Measurements from ENCODE around the gene RMDN2. TPM values are rescaled to one million over a fixed set of nuclear protein-coding genes. Genes with fewer than 3 reads are reported as not detected.
"Not testable (repeated sequence)": the region's sequence is repeated elsewhere in the genome, so short reads cannot be mapped to it uniquely, and the experiment has no call there.

RMDN2 gene
- total RNA-seq, 1 donor from 2014 or later: 4.8 TPM

DNA sequence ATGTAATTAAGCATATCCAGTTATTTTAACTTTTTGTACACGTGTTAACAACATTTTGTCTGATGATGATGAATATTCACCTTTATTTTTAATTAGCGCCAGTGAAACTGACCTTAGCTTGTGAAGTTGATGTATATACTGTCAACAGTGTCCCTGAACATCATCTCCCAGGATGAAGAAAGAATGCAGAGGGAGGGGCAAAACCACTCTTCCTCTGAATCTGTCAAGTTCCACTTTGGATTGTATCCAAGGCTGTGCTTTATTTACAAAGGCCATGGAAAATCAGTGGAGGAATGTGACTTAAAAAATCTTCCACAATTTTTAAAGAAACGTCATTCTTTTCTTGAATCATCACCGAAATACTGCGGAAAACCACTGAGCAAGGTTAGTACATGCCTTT, 4.5 kb upstream of the RMDN2 start:
- no peak for DNase-seq (ENCODE audit: low spot score)
- intact Hi-C loops (cut with DNase I): no loop called here

DNA sequence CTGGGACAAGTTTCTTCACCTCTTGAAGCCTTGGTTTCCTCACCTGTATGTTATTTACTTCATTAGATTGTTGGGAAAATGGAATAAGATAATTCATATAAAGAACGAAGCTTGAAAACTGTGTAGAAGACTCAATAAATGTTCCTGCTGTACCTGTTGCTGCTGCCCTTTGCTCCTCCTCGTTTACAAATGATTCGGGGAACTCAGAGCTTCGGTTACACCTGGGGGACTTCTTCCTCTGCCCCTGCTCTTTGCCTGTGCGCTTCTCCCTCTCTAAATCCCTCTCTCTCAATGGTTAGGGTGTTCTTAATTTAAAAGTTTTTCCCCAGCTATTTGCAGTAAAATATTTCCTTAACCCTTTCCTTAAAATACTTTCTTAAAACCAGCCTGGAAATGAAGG, 3.3 kb upstream of the RMDN2 start:
- intact Hi-C loops (cut with DNase I): no loop called here
- DNase-seq (ENCODE audit: low spot score): no peak

DNA sequence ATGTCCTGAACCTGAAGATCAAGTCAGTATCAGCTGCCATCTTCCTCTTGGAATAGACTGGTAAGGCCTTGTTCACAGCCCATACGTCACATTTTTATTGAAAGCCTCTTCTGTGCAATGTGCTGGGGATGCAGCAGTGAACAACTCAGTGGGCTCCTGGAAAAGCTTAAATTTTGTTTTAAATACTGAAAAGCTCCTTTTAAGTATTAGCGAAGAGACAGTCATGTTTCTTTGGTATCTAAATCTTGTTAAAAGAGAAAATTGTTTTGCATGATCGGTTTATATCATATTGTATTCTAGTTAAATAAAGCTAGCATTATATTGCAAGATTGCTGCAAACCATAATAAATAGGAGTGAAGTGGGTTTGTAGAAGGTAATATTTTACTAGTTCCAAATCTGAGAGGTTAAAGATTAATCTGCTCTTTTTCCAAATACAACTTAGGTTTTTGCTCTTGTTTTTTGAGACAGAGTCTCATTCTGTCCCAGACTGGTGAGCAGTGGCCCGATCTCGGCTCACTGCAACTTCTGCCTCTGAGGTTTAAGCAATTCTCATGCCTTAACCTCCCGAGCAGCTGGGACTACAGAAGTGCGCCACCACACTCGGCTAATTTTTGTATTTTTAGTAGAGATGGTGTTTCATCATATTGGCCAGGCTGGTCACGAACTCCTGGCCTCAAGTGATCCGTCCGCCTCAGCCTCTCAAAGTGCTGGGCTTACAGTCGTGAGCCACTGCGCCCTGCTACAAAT, 1.6 kb upstream of the RMDN2 start:
- DNase-seq (ENCODE audit: low spot score): no peak
- intact Hi-C loops (cut with DNase I): no loop called here

DNA sequence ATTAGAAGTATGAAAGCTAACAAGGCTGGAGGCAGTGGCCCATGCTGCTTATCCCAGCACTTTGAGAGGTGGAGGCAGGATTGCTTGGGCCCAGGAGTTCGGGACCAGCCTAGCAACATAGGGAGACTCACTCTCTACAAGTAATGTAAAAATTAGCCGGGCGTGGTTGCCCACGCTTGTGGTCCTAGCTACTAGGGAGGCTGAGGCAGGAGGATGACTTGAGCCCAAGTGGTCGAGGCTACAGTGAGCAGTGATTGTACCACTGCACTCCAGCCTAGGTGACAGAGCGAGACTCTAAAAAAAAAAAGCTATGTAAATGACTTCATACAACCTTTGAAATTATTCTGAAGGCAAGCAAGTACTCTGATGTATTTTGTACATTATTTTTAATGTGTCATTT, 1.5 kb downstream of the RMDN2 start:
- no peak for DNase-seq (ENCODE audit: low spot score)

DNA sequence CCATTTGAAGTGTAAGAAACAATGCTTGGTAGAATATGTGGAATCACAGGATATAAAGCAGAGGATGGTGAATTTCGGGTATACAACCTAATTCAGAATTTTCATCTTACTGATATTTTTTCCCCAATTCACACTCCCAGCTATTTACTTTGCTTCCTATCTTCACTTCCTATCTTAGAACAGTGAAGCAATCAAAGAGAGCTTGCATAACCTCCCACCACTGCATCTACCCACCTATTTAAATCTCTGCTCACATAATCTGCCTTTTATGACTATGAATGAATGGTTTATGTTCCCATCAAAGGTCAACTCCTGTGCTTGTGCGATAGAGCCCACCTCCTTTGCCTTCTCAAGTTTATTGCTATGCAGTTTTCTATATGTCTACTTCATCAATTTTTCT, 3.3 kb downstream of the RMDN2 start:
- intact Hi-C loops (cut with DNase I): no loop called here
- DNase-seq (ENCODE audit: low spot score): no peak

More for the DNA sequence above, 1.5 kb downstream of the RMDN2 start:
- intact Hi-C loops (cut with DNase I): no loop called here

DNA sequence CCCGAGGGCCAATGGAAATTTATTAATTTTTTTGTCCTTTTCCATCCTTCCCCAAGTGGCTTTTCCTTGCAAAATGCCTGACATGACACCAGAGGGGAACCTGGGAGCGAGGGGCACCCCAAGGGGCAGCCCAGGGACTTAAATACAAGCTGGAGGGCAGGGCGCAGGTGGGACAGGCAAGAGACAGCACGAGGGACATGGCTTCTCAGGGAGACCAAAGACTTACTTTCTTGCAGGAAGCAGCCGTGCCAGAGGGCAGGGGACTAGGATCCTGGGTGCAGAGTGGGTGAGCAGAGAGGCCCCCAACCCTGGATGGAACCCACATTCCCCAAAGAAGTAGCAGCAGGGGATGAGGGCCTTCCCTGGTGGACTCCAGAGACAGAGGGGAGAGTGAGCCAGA, 5.3 kb downstream of the RMDN2 start:
- intact Hi-C loops (cut with DNase I); DNase-seq (ENCODE audit: low spot score): not testable (repeated sequence)

DNA sequence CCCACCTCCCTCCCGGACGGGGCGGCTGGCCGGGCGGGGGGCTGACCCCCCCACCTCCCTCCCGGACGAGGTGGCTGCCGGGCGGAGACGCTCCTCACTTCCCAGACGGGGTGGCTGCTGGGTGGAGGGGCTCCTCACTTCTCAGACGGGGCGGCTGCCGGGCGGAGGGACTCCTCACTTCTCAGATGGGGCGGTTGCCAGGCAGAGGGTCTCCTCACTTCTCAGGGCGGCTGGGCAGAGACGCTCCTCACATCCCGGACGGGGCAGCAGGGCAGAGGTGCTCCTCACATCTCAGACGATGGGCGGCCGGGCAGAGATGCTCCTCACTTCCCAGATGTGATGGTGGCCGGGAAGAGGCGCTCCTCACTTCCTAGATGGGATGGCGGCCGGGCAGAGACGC, 7.8 kb downstream of the RMDN2 start:
- intact Hi-C loops (cut with DNase I); DNase-seq (ENCODE audit: low spot score): not testable (repeated sequence)

DNA sequence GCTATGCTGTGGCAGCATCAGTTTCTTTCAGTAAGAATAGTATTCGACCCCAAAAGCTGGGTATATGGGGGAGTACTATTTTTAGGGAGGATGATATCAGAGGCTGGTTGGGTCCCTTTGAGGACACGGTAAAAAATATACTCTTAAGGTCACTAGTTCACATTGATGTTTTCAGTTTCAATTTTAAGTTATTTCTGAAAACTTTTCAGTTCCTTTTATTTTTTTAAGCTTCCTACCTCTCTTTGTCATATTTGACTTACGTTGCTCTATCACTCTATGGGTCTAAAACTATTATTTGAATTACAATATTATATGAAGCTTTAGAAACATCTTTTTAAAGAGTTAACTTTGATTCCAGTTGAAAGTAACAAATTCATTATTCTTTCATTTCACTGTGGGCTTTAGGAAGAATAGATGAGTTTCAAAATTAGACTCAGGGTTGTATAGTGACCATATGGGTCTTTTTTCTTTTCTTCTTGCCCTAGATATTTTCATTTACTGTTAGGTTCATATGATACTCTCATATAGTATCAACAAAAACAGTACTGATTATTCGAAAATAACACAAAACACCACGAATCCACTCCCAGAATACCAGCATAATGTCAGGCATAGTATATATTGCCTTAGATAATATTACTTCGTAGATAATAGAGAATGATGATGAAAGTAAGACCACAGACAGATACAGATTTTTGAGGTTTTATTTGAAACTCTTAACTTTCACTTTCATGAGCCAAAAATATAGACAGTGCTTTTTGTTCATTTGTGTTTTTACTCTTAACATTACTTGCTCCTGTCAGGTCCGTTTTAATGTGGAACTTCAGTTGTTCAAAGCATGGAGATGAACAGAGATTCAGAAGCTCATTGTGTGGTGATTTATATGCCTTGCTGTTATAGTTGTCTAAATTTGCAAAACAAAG, 9.8 kb downstream of the RMDN2 start:
- intact Hi-C loops (cut with DNase I): no loop called here
- DNase-seq (ENCODE audit: low spot score): no peak

DNA sequence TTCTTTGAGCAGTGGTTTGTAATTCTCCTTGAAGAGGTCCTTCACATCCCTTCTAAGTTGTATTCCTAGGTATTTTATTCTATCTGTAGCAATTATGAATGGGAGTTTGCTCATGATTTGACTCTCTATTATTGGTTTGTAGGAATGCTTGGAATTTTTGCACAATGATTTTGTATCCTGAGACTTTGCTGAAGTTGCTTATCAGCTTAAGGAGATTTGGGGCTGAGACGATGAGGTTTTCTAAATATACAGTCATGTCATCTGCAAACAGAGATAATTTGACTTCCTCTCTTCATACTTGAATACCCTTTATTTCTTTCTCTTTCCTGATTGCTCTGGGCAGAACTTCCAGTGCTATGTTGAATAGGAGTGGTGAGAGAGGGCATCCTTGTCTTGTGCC, 12.5 kb downstream of the RMDN2 start:
- intact Hi-C loops (cut with DNase I); DNase-seq (ENCODE audit: low spot score): not testable (repeated sequence)

DNA sequence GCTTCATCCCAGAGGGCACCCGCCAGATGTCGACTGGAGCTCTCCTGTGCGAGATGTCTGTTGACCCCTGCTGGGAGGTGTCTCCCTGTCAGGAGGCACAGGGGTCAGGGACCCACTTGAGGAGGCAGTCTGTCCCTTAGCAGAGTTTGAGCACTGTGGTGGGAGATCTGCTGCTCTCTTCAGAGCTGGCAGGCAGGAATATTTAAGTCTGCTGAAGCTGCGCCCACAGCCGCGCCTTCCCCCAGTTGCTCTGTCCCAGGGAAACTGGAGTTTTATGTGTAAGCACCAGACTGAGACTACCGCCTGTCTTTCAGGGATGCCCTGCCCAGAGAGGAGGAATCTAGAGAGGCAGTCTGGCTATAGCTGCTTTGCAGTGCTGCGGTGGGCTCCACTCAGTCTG, 16.2 kb downstream of the RMDN2 start:
- intact Hi-C loops (cut with DNase I); DNase-seq (ENCODE audit: low spot score): not testable (repeated sequence)

DNA sequence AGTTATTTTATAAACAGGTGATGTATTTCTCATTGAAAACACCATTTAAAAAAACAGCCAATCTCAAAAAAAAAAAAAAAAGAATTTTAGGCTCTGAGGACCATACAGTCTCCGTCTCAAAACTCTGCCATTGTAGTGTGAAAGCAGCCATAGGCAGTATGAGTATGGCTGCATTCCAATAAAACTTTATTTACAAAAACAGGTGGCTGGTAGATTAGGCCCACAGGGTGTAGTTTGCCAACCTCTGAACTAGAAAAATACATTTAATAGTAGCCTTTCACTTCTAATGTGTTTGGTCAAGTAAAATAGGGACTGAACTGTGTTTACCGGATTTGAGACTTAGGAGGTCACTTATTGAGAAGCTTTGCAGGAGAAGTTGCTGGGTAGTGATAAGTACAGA, 19.2 kb downstream of the RMDN2 start:
- intact Hi-C loops (cut with DNase I): no loop called here

DNA sequence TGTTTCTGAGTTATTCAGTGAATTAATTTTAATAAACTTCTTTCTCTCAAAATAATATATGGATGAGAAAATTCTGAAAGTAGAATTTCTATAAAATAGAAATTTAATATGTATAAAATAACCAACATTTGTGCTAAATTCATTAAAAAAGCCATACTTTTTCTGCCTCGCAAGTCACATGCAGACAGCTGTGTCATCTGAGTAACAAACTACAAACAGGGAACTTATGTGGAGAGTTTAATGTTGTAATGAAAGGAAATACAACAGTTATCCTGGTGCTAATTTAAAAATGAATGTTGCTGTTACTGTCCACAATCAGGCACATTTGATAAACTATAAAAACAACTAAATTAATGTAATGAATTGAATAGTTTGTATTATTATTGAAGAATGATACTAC, 22.2 kb downstream of the RMDN2 start:
- DNase-seq (ENCODE audit: low spot score): no peak
- intact Hi-C loops (cut with DNase I): no loop called here

More for the DNA sequence above, 19.2 kb downstream of the RMDN2 start:
- no peak for DNase-seq (ENCODE audit: low spot score)

DNA sequence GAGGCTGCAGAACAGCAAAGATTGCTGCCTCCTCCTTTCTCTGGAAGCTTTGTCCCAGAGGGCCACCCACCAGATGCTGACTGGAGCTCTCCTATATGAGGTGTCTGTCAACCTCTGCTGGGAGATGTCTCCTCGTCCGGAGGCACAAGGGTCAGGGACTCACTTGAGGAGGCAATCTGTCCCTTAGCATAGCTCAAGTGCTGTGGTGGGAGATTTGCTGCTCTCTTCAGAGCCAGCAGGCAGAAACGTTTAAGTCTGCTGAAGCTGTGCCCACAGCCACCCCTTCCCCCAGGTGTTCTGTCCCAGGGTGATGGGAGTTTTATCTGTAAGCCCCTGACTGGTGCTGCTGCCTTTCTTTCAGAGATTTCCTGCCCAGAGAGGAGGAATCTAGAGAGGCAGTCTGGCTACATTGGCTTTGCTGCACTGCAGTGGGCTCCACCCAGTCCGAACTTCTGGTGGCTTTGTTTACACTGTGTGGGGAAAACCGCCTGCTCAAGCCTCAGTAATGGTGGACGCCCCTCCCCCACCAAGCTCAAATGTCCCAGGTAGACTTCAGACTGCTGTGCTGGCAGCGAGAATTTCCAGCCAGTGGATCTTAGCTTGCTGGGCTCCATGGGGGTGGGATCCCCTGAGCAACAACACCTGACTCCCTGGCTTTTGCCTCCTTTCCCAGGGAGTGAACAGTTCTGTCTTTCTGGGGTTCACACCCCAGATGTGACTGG, 37.1 kb downstream of the RMDN2 start:
- intact Hi-C loops (cut with DNase I); DNase-seq (ENCODE audit: low spot score): not testable (repeated sequence)

DNA sequence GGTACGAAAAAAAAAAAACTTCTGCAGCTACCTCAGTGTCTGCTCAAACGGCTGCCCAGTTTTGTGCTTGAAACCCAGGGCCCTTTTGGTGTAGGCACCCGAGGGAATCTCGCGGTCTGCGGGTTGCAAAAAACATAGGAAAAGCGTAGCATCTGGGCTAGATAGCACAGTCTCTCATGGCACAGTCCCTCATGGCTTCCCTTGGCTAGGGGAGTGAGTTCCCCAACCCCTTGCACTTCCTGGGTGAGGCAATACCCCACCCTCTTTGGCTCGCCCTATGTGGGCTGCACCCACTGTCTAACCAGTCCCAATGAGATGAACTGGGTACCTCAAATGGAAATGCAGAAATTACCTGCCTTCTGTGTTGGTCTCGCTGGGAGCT, 37.6 kb downstream of the RMDN2 start:
- intact Hi-C loops (cut with DNase I); DNase-seq (ENCODE audit: low spot score): not testable (repeated sequence)

DNA sequence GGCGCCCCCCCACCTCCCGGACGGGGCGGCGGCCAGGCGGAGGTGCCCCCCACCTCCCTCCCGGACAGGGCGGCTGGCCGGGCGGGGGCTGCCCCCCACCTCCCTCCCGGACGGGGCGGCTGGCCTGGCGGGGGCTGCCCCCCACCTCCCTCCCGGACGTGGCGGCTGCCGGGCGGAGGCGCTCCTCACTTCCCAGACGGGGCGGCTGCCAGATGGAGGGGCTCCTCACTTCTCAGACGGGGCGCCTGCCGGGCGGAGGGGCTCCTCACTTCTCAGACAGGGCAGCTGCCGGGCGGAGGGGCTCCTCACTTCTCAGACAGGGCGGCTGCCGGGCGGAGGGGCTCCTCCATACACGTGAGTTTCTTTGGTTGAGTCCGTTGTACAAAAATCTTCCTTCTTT, 38.8 kb downstream of the RMDN2 start:
- intact Hi-C loops (cut with DNase I); DNase-seq (ENCODE audit: low spot score): not testable (repeated sequence)

DNA sequence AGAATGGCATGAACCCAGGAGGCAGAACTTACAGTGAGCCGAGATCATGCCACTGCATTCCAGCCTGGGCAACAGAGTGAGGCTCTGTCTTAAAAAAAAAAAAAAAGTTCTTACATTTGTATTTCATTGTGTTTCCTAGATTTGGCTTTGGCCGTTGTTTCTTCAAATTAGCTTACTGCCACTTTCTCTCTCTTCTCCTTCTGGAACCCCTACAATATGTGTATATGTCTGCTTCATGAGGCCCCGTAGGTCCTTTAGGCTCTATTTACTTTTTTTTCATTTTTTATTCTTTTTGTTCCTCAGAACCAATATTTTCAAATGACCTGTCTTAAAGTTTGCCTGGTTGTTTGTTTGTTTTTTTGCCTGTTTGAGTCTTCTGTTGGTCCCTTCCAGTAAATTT, 41.2 kb downstream of the RMDN2 start:
- no peak for DNase-seq (ENCODE audit: low spot score)
- intact Hi-C loops (cut with DNase I): no loop called here

DNA sequence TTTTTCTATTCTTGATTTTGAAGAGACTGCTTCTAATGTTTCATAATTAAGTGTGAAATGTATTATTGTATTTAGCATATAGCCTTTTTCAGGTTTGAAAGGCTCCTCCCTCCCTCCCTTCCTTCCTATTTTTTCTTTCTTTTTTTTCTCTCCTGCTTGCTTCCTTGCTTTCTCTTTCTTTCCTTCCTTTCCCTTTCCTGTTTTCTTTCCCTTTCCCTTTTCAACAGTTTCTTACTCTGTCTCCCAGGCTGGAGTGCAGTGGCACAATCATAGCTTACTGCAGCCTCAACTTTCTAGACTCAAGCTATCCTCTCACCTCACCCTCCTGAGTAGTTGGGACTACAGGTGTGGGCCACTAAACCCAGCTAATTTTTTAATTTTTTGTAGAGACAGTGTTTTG, 44.6 kb downstream of the RMDN2 start:
- intact Hi-C loops (cut with DNase I): no loop called here
- DNase-seq (ENCODE audit: low spot score): no peak

DNA sequence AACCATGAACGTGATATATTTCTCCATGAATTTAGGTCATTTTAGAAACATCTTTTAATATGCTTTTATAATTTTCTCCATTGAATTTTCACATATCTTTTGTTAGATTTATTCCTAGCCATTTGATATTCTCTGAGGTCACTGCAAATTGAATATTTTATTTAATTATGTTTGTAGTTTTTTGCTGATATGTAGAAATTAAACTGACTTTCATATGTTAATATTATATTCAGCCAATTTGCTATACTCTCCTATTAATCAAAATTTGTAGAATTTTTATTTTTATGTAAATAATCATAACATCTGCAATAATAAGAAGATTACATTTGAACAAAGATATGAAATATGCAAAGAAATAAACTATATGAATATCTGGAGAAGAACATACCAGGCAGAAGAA, 46.9 kb downstream of the RMDN2 start:
- intact Hi-C loops (cut with DNase I): no loop called here
- no peak for DNase-seq (ENCODE audit: low spot score)

DNA sequence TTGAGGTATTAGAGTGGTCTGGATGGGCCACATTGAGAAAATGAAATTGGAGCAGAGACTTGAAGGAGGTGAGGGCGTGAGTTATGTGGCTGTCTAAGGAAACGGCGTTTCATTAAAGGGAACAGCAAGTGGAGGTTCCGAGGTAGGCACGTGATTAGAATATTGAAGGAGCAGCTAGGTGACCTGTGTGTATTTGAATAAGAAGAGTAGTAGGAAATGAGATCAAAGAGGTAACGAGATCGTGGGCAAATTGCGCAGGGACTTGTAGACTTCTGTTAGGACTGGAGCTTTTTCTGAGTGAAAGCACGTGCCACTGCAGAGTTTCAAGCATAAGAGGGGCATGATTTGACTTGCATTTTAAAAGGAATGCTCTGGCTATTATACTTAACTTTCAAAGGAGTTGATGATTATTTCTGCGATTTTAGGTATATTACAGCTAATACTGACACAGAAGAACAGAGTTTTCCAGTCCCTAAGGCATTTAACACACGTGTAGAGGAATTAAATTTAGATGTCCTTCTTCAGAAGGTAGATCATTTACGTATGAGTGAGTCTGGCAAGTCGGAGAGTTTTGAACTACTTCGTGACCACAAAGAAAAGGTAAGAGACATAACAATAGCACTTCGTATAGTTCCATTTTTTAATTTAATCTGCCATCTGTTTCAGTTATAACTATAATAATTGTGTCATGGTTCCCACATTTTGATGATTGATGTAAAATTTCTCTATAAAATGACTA, 48.7 kb downstream of the RMDN2 start:
- intact Hi-C loops (cut with DNase I): no loop called here
- DNase-seq (ENCODE audit: low spot score): no peak

DNA sequence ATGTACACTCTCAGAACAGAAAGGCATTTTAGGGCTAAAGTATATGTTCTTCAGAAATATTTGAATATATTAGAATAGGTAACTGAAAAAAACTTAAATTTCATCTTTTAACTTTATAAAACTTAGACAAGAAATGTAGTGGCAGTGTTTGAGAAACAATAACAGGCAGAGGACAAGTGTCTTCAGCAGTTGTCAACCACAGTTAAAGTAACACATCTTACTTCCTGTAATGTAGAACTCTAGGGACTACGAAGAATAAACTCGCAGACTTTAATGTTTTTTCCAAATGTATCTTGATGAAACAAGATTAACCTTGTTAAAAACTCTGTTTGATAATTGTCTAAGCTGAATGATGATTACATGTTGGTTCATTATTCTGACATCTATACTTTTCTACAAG, 50.7 kb downstream of the RMDN2 start:
- intact Hi-C loops (cut with DNase I): no loop called here
- DNase-seq (ENCODE audit: low spot score): no peak
